Heart right ventricle (tissue), 16 donors: ENCODE measurements around the gene RAB3B. TPM values are rescaled to one million over a fixed set of nuclear protein-coding genes. Genes with fewer than 3 reads are reported as not detected.

Experiments used
- ATAC-seq, 8 donors: fragments of 200-7000 bp; cut with Tn5 transposase; one replicate each; pipeline ENCODE4 v1.9.1; 2020; ENCODE audit warnings: mild to moderate bottlenecking in 8 of 8, moderate library complexity in 8 of 8, moderate number of reproducible peaks in 1 of 8
- DNase-seq, 2 donors: peaks; one replicate each; pipeline ENCODE4 v3.0.0-alpha.2; 2020
- H3K27ac ChIP-seq, 10 donors: fragments of 200-600 bp; sonication (generic) in 2 of 10; one replicate each; pipeline versions ENCODE4 v1.5.0 to v1.8.0; 2020 to 2022; ENCODE audit warnings: mild to moderate bottlenecking in 3 of 10
- H3K27me3 ChIP-seq, 7 donors: fragments of 200-600 bp; one replicate each; pipeline ENCODE4 v1.8.0; 2021 to 2022; ENCODE audit warnings: mild to moderate bottlenecking in 2 of 7
- H3K36me3 ChIP-seq, 9 donors: fragments of 200-600 bp; sonication (generic) in 1 of 9; one replicate each; pipeline versions ENCODE4 v1.5.0 to v1.8.0; 2020 to 2022; ENCODE audit warnings: mild to moderate bottlenecking in 2 of 9
- H3K4me1 ChIP-seq, 9 donors: fragments of 200-600 bp; sonication (generic) in 1 of 9; one replicate each; pipeline versions ENCODE4 v1.5.0 to v1.8.0; 2020 to 2022; ENCODE audit warnings: mild to moderate bottlenecking in 4 of 9
- H3K4me3 ChIP-seq, 10 donors: fragments of 200-600 bp; sonication (generic) in 2 of 10; one replicate each; pipeline versions ENCODE4 v1.5.0 to v1.8.0; 2020 to 2022; ENCODE audit warnings: mild to moderate bottlenecking in 7 of 10, moderate library complexity in 2 of 10
- H3K9me3 ChIP-seq, 11 donors: fragments of 200-600 bp in 10 of 11; sonication (generic) in 2 of 11; one replicate each; pipeline versions ENCODE4 v1.5.0 to v1.8.0; 2013 to 2022; ENCODE audit warnings: mild to moderate bottlenecking in 2 of 11, control low read depth in 1 of 11, moderate library complexity in 1 of 11
- CTCF ChIP-seq, 9 donors: fragments of 200-600 bp; sonication (generic) in 2 of 9; IDR thresholded peaks; one replicate each; pipeline versions ENCODE4 v1.5.0 to v1.8.0; 2021 to 2022; ENCODE audit warnings: antibody characterized with exemption in 9 of 9, mild to moderate bottlenecking in 5 of 9, moderate library complexity in 1 of 9
- WGBS, 2 donors: extraction: QIAGEN DNeasy Blood & Tissue Kit; methylation state at CpG; one replicate each; pipeline ENCODE4 v1.1.7; 2013; ENCODE audit warnings: inconsistent platforms in 1 of 2; 5-methylcytosine and 5-hydroxymethylcytosine counted together
- intact Hi-C, 10 donors: fragments of 100-400 bp; cut with DNase I; formaldehyde crosslinking; loops; one replicate each; pipeline versions ENCODE4 v1.11.1 to v1.14.2; 2022
- polyA plus RNA-seq, 2 donors: library from polyadenylated mRNA; stranded (reverse); fragments of 200-250 nt; gene quantifications; one replicate each; pipeline ENCODE4 v1.2.3, GENCODE V29; 2013
- total RNA-seq, 10 donors: library from RNA; stranded (reverse); fragmentation: NEBNext Ultra II Directional in 3 of 10; extraction: Animal tissue kit (Norgen Biotek cat#: 25700) in 3 of 10; gene quantifications; one replicate each; pipeline versions ENCODE4 v1.2.1 to v1.2.4, GENCODE V29; 2021 to 2023
- donor health status: Arrhythmogenic right ventricular cardiomyopathy.
- donor health status: ischemic (EF 13 %, LVEDD 7.1; RV severe dilation, severe dysfunction).
- donor health status: healthy with polysubstance abuse.
- donor health status: DM: no; HTN: yes; CAD: no.
- donor health status: DM: no; HTN: no; CAD: no.
- donor health status: ischemic (EF 25% LVEDD 6.9; RV normal size, moderate dysfunction).
- donor health status: ischemic (EF 25% LVEDD 5.7; RV mildly dilated, moderate dysfunction).
- donor health status: healthy.
- donor health status: DM: yes; HTN: yes; CAD: no.
- donor health status: Ischemic cardiomyopathy.
- donor health status: ischemic (EF 35%, LVEDD 5.7; RV mildly dilated, moderate dysfunction).
- donor health status: nonischemic (EF 11% LVEDD 7.7; RV severe dilation, severe dysfunction).
- donor health status: DM: yes; HTN: yes; CAD: no.
- donor health status: PGD.
- donor health status: ischemic (EF 29% LVEDD 5.4; RV normal size, mild dysfunction).
- donor health status: nonischemic (EF 23%, LVEDD 6.1; RV moderate dilation, normal function).

RAB3B gene
- total and polyA plus RNA-seq, 12 donors = 0.01 to 0.02 TPM; not detected in 10

- Histone ChIP-seq H3K36me3 (no peaks in the 10 kb centered on the region), H3K27me3 (peaks cover 0 to 11% (median 0%) of the 10 kb centered on the region in 7 donors), H3K4me1 (no peaks in the 10 kb centered on the region), H3K4me3 (no peak overlapping the region), H3K9me3 (peaks cover 0 to 18% (median 0%) of the 10 kb centered on the region in 11 donors), H3K27ac (no peak overlapping the region)
- no peak for TF ChIP-seq CTCF (IDR thresholded peaks at IDR 0.05)
- WGBS, 2 donors = 81% methylated on average over 9 of the region's 9 CpGs
- ATAC-seq (no peak), DNase-seq (no peak)
- intact Hi-C loops = no loop called here
Measured at GRCh38 chr1:51949014-51949702, 41.3 kb downstream of the RAB3B start.

GRCh38 chr1:51948491-51948915 lies 42.0 kb downstream of the RAB3B start:
- Histone ChIP-seq H3K27me3 (peaks cover 0 to 11% (median 0%) of the 10 kb centered on the region in 7 donors), H3K4me1 (no peaks in the 10 kb centered on the region), H3K9me3 (peaks cover 0 to 18% (median 0%) of the 10 kb centered on the region in 11 donors), H3K27ac (no peak overlapping the region), H3K36me3 (no peaks in the 10 kb centered on the region), H3K4me3 (no peak overlapping the region)
- TF ChIP-seq CTCF (IDR thresholded peaks at IDR 0.05) = no peak
- intact Hi-C loops = no loop called here
- ATAC-seq = no peak
- DNase-seq = no peak
- WGBS, 2 donors = 85 to 87% methylated on average over 2 of the region's 2 CpGs

- 71 to 81% methylated on average over 1 of the region's 1 CpG for WGBS, 2 donors
- no peak for ATAC-seq
Measured at GRCh38 chr1:51946300-51946699, 44.2 kb downstream of the RAB3B start.

GRCh38 chr1:51945591-51945990 lies 44.9 kb downstream of the RAB3B start:
- no peak for TF ChIP-seq CTCF (IDR thresholded peaks at IDR 0.05)
- no peak overlapping the region for H3K27ac ChIP-seq

More at GRCh38 chr1:51946300-51946699, 44.2 kb downstream of the RAB3B start:
- Histone ChIP-seq H3K36me3 (no peaks in the 10 kb centered on the region), H3K4me3 (no peak overlapping the region), H3K27me3 (peaks cover 0 to 4% (median 0%) of the 10 kb centered on the region in 7 donors), H3K9me3 (peaks cover 0 to 29% (median 9%) of the 10 kb centered on the region in 11 donors), H3K27ac (no peak overlapping the region), H3K4me1 (no peaks in the 10 kb centered on the region)
- intact Hi-C loops = no loop called here
- DNase-seq = no peak
- no peak for TF ChIP-seq CTCF (IDR thresholded peaks at IDR 0.05)

More at GRCh38 chr1:51945591-51945990, 44.9 kb downstream of the RAB3B start:
- H3K9me3 ChIP-seq = peaks cover 0 to 35% (median 14%) of the 10 kb centered on the region in 11 donors
- H3K4me3 ChIP-seq = no peak overlapping the region
- H3K27me3 ChIP-seq = no peaks in the 10 kb centered on the region
- intact Hi-C loops = no loop called here
- no peaks in the 10 kb centered on the region for H3K36me3 ChIP-seq
- DNase-seq (no peak), ATAC-seq (no peak)
- H3K4me1 ChIP-seq = no peaks in the 10 kb centered on the region
